Fibroblast of villous mesenchyme (primary cell): Measurements from ENCODE around the gene MMP15. TPM values are rescaled to one million over a fixed set of nuclear protein-coding genes. Genes with fewer than 3 reads are reported as not detected.
"Not testable (repeated sequence)": the region's sequence is repeated elsewhere in the genome, so short reads cannot be mapped to it uniquely, and the experiment has no call there.

ENCODE experiments used
- DNase-seq: peaks from one replicate; pipeline ENCODE4 v3.0.0-alpha.2; 2010; ENCODE audit warnings: low read depth
- H3K4me3 ChIP-seq: 2 replicates; pipeline ENCODE4 v1.5.1; 2011; ENCODE audit warnings: low read depth, mild to moderate bottlenecking, low read length
- total RNA-seq: library from RNA; depleted of rRNA; stranded (reverse); fragments of >200 nt; gene quantifications from 2 replicates; pipeline ENCODE4 v1.2.3, GENCODE V29; 2012
- TF ChIP-seq, protein P1 (sequence below): IDR thresholded peaks from 2 replicates; pipeline ENCODE4 v1.5.1; 2012; ENCODE audit warnings: low read depth, mild to moderate bottlenecking, low read length; ENCODE audit not compliant: insufficient read depth

MMP15 gene
- total RNA-seq, 1 donor, result 2.6 TPM

DNA sequence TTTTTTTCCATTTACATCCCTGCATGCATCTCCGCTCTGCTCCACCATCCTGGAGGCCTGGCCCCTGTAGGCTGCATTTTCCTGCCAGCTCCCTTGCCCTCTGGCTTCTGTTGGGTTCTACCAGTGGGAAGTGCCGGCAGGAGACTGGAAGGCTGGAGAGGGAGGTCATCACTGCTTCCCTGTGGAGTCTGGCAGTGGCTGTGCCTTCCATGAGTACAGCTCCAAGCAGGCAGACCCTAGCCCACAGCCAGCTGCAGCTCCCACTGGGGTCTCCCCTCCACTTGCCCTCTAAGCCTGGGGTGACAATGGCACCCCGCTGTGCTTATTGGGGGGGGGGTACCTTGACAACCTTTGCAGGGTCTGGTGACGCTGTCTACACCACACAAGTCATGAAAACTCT is 37.3 kb downstream of the MMP15 start:
- DNase-seq, result no peak
- TF ChIP-seq, protein P1, sequence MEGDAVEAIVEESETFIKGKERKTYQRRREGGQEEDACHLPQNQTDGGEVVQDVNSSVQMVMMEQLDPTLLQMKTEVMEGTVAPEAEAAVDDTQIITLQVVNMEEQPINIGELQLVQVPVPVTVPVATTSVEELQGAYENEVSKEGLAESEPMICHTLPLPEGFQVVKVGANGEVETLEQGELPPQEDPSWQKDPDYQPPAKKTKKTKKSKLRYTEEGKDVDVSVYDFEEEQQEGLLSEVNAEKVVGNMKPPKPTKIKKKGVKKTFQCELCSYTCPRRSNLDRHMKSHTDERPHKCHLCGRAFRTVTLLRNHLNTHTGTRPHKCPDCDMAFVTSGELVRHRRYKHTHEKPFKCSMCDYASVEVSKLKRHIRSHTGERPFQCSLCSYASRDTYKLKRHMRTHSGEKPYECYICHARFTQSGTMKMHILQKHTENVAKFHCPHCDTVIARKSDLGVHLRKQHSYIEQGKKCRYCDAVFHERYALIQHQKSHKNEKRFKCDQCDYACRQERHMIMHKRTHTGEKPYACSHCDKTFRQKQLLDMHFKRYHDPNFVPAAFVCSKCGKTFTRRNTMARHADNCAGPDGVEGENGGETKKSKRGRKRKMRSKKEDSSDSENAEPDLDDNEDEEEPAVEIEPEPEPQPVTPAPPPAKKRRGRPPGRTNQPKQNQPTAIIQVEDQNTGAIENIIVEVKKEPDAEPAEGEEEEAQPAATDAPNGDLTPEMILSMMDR, result no peak
- no peak overlapping the region for H3K4me3 ChIP-seq

DNA sequence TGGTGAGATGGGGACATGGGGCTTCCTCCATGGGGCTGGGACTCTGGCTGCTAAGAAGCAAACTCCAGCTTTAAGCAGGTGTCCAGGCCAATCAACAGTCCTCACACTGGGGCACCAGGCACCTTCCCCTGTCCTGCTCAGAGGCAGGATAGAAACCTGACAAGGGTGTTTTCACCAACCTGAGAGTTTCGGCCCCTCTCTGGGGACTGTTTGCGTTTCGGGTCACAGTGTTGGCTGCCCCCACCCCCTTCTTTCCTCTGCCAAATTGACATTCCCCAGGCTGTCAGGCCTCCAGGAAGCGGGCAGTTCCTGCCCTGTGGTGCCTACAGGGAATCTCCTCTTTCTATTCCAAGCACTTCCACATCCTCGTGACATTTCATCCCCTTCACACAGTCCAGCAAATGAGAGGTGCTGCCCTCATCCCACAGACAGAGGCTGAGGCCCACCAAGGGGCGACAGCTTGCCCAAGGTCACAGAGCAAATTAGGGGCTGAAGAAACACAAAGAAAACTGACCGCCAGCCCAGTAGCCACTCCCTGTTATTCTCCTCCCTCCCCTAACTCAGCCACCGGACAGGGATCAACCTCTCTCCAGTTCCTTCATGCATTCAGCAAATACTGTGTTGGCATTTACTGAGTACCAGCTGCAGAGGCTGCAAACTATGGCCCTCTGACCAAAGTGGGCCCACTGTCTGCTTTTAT is 38.0 kb downstream of the MMP15 start:
- TF ChIP-seq, protein P1, result no peak
- no peak for DNase-seq
- H3K4me3 ChIP-seq, result no peak overlapping the region

DNA sequence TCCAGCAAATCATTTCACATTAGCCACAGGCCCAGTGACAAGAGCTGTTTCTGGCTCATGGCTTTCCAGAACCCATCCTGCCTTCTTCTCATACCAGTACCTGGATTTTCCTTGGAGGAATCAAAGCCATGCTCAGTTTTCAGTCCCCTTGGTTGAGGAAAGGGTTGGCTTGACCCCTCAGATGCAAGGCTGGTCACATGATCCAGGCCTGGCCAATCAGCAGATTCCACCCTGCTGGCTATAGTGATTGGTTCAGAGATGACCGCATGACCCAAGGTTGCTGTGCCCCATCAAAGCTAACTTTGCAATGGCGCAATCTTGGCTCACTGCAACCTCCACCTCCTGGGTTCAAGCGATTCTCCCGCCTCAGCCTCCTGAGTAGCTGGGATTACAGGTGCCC is 45.0 kb downstream of the MMP15 start:
- H3K4me3 ChIP-seq, result no peak overlapping the region
- TF ChIP-seq, protein P1, result no peak
- DNase-seq, result no peak

DNA sequence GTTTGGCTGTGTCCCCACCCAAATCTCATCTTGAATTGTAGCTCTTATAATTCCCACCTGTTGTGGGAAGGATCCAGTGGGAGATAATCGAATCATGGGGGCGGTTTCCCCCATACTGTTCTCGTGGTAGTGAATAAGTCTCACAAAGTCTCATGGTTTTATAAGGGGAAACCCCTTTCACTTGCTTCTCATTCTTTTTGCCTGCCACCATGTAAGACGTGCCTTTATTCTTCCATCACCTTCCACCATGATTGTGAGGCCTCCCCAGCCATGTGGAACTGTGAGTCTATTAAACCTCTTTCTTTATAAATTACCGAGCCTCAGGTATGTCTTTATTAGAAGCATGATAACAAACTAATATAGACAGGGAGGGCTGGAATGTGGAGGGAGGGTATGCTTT is 46.6 kb downstream of the MMP15 start:
- not testable (repeated sequence) for H3K4me3 ChIP-seq, DNase-seq

DNA sequence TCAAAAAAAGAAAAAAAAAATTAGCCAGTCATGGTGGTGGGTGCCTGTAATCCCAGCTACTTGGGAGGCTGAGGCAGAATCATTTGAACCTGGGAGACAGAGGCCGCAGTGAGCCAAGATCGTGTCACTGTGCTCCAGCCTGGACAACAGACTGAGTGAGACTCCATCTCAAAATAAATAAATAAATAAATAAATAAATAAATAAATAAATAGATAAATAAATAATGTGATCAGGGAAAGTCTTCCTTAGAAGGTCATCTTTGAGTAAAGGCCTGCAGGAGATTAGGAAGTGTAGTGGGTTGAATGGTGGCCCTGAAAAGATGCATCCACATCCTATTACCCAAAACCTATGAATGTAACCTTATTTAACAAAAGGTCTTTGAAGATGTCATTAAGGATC is 47.5 kb downstream of the MMP15 start:
- not testable (repeated sequence) for H3K4me3 ChIP-seq, DNase-seq

DNA sequence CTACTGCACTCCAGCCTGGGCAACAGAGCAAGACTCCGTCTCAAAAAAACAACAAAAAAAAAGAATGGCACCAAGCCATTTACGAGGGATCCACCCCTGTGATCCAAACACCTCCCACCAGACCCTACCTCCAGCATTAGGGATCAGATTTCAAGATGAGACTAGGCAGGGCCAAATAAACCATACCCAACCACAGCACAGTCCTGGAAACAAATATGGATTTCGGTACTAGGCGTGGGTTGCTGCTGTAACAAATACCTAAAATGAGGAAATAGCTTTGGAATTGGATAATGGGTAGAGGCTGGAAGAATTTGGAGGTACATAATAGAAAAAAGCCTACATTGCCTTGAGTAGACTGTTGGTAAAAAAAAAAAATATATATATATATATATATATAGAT is 49.1 kb downstream of the MMP15 start:
- no peak overlapping the region for H3K4me3 ChIP-seq
- no peak for DNase-seq
- TF ChIP-seq, protein P1, result no peak

DNA sequence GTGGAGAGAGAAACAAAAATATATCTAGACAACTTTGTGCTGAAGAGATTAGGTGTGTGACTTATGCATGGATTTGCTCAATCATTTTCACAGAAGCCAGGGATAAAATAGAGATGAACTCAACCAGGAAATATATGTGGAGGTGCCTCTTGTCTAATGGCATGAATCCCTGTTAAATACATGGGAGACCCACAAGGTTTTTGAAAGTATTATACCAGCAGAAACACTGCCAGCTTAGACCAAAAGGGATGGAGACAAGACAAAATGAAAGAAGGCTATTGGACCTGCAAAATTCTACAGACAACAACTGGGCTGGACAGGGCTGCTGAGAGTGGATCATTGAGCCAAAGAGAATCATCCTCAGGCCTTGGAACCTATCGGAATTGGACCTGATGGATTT is 51.0 kb downstream of the MMP15 start:
- no peak overlapping the region for H3K4me3 ChIP-seq
- DNase-seq, result no peak
- TF ChIP-seq, protein P1, result no peak

DNA sequence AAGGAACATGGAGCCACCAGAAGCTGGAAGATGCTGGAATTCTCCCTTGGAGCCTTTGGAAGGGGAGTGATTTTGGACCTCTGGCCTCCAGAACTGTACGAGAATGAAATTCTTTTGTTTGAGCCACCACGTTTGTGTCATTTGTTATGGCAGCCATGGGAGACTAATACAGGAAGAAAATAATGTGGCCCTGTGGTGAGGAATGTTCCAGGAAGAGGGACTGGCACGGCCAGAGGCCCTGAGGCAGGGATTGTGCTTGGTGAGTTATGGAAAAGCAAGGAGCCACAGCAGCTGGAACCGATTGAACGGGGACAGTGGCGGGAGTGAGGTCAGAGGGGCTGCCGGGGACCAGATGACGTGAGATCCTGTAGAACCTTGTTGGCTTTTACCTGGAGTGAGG is 52.2 kb downstream of the MMP15 start:
- DNase-seq, result no peak
- no peak overlapping the region for H3K4me3 ChIP-seq
- TF ChIP-seq, protein P1, result no peak

DNA sequence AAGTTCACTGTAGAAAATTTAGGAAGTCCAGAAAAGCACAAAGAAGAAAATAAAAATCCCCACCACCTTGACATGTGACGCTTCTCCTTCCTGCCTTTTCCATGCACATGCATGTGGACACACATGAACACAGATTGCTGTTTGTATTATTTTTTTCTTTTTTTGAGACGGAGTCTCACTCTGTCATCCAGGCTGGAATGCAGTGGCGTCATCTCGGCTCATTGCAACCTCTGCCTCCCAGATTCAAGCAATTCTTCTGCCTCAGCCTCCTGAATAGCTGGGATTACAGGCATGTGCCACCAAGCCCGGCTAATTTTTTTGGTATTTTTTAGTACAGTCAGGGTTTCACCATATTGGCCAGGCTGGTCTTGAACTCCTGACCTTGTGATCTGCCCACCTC is 55.1 kb downstream of the MMP15 start:
- not testable (repeated sequence) for H3K4me3 ChIP-seq, DNase-seq
